Measurements from ENCODE around the gene DGUOK.

DNA sequence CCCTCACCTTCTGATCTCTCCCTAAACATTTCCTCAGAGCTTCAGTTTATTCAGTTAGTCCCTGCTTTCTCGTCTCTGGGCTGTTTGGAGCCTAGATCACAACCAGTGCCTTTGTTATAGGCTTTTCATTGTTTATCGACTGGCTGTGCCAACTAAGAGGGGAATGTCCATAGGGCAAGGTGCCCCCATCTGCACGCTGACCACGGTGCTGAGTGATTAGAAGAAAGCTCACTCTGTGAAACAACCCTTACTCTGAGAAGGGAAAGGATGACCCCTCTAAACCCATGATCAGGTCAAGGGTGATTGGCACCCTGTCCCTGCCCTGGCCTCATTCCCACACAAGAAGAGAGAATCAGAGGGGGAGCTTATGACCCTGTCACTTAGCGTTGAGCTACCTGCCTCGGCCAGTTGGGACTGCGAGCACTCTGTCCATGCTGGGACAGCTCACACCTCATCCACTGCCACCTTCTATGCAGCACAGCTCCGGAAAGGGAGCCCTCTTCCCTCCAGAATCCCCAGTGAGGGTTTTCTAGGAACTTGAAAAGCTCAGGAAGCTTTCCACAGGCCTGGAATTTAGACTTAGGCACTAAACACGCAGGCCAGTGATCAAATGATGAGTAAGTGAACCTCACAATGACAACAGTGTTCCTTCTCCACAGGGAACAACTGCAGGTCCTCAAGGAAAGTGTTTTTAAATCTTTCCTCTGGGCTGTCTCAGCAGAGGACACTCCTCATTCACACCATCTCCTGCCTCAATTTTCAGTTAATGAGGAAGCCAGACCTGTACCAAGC is 36.2 kb upstream of the DGUOK start:
- TF ChIP-seq, protein P1, sequence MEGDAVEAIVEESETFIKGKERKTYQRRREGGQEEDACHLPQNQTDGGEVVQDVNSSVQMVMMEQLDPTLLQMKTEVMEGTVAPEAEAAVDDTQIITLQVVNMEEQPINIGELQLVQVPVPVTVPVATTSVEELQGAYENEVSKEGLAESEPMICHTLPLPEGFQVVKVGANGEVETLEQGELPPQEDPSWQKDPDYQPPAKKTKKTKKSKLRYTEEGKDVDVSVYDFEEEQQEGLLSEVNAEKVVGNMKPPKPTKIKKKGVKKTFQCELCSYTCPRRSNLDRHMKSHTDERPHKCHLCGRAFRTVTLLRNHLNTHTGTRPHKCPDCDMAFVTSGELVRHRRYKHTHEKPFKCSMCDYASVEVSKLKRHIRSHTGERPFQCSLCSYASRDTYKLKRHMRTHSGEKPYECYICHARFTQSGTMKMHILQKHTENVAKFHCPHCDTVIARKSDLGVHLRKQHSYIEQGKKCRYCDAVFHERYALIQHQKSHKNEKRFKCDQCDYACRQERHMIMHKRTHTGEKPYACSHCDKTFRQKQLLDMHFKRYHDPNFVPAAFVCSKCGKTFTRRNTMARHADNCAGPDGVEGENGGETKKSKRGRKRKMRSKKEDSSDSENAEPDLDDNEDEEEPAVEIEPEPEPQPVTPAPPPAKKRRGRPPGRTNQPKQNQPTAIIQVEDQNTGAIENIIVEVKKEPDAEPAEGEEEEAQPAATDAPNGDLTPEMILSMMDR (IDR thresholded peaks at IDR 0.05), result no peak
- TF ChIP-seq POLR2A (IDR thresholded peaks at IDR 0.05) (no peak), POLR2AphosphoS5 (IDR thresholded peaks at IDR 0.05) (no peak), EP300 (IDR thresholded peaks at IDR 0.05) (no peak)

Data from sigmoid colon (tissue), 4 donors.